Breast epithelium (tissue), 3 donors: ENCODE measurements around the gene ZNF281.

Experiments
- CTCF ChIP-seq, 3 donors: fragments of 450-650 bp; IDR thresholded peaks; one replicate each; pipeline ENCODE4 v1.5.1; 2016 to 2017; ENCODE audit warnings: antibody characterized with exemption in 3 of 3, mild to moderate bottlenecking in 3 of 3, moderate library complexity in 3 of 3
- POLR2A ChIP-seq: fragments of 450-650 bp; IDR thresholded peaks from one replicate; pipeline ENCODE4 v1.6.1; 2016; ENCODE audit warnings: antibody characterized with exemption, mild to moderate bottlenecking, moderate library complexity

- TF ChIP-seq CTCF (IDR thresholded peaks at IDR 0.05) (no peak), POLR2A (no peak)
Observed at GRCh38 chr1:200442023-200442422, 32.2 kb upstream of the ZNF281 start.
